ENCODE data around the gene ATP2B2.

GRCh38 chr3:10489746-10490483 is 15.5 kb downstream of the ATP2B2 start:
- TF ChIP-seq YY1 (tag by site-specific recombination; IDR thresholded peaks at IDR 0.05) (no peak), INSM2 (tag by site-specific recombination; IDR thresholded peaks at IDR 0.05) (no peak), CTCF (tag by site-specific recombination; IDR thresholded peaks at IDR 0.05) (no peak), ZNF830 (tag by site-specific recombination; IDR thresholded peaks at IDR 0.05; ENCODE audit: low read depth) (no peak), ZNF133 (tag by site-specific recombination; IDR thresholded peaks at IDR 0.05) (no peak), ZNF138 (tag by site-specific recombination; IDR thresholded peaks at IDR 0.05; ENCODE audit: borderline replicate concordance) (no peak), ZBTB49 (tag by site-specific recombination; IDR thresholded peaks at IDR 0.05; ENCODE audit: low read depth) (no peak), ZNF2 (tag by site-specific recombination; IDR thresholded peaks at IDR 0.05) (no peak), HOXC10 (CRISPR knock-in tag; IDR thresholded peaks at IDR 0.05) (no peak), SETDB1 (IDR thresholded peaks at IDR 0.05; ENCODE audit: insufficient read length, low read length) (no peak), ZBTB26 (tag by site-specific recombination; optimal IDR thresholded peaks at IDR 0.05) (no peak), ZNF623 (tag by site-specific recombination; IDR thresholded peaks at IDR 0.05) (no peak)
- TF ChIP-seq, protein P1, sequence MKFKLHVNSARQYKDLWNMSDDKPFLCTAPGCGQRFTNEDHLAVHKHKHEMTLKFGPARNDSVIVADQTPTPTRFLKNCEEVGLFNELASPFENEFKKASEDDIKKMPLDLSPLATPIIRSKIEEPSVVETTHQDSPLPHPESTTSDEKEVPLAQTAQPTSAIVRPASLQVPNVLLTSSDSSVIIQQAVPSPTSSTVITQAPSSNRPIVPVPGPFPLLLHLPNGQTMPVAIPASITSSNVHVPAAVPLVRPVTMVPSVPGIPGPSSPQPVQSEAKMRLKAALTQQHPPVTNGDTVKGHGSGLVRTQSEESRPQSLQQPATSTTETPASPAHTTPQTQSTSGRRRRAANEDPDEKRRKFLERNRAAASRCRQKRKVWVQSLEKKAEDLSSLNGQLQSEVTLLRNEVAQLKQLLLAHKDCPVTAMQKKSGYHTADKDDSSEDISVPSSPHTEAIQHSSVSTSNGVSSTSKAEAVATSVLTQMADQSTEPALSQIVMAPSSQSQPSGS (tag by site-specific recombination; IDR thresholded peaks at IDR 0.05; ENCODE audit: low read depth) = no peak
- TF ChIP-seq, protein P2, sequence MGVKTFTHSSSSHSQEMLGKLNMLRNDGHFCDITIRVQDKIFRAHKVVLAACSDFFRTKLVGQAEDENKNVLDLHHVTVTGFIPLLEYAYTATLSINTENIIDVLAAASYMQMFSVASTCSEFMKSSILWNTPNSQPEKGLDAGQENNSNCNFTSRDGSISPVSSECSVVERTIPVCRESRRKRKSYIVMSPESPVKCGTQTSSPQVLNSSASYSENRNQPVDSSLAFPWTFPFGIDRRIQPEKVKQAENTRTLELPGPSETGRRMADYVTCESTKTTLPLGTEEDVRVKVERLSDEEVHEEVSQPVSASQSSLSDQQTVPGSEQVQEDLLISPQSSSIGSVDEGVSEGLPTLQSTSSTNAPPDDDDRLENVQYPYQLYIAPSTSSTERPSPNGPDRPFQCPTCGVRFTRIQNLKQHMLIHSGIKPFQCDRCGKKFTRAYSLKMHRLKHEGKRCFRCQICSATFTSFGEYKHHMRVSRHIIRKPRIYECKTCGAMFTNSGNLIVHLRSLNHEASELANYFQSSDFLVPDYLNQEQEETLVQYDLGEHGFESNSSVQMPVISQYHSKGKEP (tag by site-specific recombination; IDR thresholded peaks at IDR 0.05) = no peak
